ENCODE data around the gene CACNB4. TPM values are rescaled to one million over a fixed set of nuclear protein-coding genes. Genes with fewer than 3 reads are reported as not detected.
A peak's percentile ranks its signal among the peaks of the same experiment; 100 is the strongest.
"Not testable (repeated sequence)": the region's sequence is repeated elsewhere in the genome, so short reads cannot be mapped to it uniquely, and the experiment has no call there.

CACNB4 gene
- total RNA-seq, 3 donors from 2014 or later, result 1.6 to 17.7 (median 11.5) TPM

DNA sequence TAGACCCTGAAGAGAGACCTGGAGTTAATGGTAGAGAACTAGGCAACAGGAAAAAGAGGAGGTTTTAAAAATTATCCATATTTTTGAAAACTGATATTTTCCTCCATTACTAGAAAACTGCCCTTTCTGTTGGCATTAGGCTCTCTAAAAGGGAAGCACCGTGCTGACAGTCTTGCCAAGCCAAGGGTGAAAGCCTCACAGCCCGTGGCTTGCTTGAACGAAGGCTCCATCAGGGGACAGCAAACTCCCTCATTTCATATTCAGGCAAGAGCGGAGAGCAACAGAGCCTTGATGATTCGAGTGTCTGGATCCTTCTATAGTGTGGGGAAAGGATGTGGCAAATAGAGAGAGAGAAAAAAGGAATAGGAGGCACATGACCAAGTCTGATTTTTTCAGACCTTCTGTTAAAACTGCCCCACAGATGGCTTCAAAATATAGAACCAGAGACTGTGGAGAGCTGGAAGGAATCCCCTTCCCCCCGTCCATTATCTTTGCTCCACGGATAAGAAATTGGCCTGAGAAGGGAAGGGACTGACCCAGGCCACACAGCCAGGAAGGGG lies 67.0 kb downstream of the CACNB4 start:
- no peak overlapping the region for H3K4me3 ChIP-seq
- TF ChIP-seq POLR2AphosphoS5 (IDR thresholded peaks at IDR 0.05) (no peak), POLR2A (IDR thresholded peaks at IDR 0.05) (no peak)
- TF ChIP-seq, protein P1, sequence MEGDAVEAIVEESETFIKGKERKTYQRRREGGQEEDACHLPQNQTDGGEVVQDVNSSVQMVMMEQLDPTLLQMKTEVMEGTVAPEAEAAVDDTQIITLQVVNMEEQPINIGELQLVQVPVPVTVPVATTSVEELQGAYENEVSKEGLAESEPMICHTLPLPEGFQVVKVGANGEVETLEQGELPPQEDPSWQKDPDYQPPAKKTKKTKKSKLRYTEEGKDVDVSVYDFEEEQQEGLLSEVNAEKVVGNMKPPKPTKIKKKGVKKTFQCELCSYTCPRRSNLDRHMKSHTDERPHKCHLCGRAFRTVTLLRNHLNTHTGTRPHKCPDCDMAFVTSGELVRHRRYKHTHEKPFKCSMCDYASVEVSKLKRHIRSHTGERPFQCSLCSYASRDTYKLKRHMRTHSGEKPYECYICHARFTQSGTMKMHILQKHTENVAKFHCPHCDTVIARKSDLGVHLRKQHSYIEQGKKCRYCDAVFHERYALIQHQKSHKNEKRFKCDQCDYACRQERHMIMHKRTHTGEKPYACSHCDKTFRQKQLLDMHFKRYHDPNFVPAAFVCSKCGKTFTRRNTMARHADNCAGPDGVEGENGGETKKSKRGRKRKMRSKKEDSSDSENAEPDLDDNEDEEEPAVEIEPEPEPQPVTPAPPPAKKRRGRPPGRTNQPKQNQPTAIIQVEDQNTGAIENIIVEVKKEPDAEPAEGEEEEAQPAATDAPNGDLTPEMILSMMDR (IDR thresholded peaks at IDR 0.05), result no peak
- no peaks in the 10 kb centered on the region for H3K4me1 ChIP-seq
- DNase-seq (ENCODE audit: low spot score in 2 of 2), result no peak
- intact Hi-C loops (cut with DNase I; ENCODE audit: low total_unique reads), result no loop called here
- H3K27me3 ChIP-seq, result no peaks in the 10 kb centered on the region
- H3K9me3 ChIP-seq, result no peaks in the 10 kb centered on the region
- no peak overlapping the region for H3K27ac ChIP-seq
- no peaks in the 10 kb centered on the region for H3K36me3 ChIP-seq

DNA sequence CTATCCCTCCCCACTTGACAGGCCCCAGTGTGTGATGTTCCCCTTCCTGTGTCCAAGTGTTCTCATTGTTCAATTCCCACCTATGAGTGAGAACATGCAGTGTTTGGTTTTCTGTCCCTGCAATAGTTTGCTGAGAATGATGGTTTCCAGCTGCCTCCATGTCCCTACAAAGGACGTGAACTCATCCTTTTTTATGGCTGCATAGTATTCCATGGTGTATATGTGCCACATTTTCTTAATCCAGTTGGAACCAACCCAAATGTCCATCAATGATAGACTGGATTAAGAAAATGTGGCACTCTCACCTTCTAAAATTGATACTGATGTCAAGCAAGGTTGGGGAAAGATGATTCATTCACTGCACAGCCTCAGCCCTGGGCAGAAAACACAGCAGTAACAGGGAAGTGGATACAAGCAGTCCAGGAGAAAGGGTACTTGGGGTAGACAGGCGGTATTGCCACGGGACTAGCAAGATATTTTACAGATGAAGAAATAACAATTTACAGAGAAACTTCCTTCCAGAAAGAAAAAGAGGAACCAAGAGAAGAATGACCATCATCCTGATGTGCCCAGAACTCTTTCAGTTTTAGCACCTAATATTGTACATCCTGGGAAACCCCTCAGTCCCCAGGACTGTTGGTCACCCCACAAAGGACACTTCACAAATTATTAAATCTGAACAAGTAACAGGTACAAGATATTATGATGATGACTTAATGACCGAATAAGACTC lies 68.1 kb downstream of the CACNB4 start:
- H3K4me3 ChIP-seq; H3K27me3 ChIP-seq; H3K9me3 ChIP-seq; DNase-seq (ENCODE audit: low spot score in 2 of 2); H3K36me3 ChIP-seq; H3K4me1 ChIP-seq; H3K27ac ChIP-seq; intact Hi-C loops (cut with DNase I; ENCODE audit: low total_unique reads): not testable (repeated sequence)

DNA sequence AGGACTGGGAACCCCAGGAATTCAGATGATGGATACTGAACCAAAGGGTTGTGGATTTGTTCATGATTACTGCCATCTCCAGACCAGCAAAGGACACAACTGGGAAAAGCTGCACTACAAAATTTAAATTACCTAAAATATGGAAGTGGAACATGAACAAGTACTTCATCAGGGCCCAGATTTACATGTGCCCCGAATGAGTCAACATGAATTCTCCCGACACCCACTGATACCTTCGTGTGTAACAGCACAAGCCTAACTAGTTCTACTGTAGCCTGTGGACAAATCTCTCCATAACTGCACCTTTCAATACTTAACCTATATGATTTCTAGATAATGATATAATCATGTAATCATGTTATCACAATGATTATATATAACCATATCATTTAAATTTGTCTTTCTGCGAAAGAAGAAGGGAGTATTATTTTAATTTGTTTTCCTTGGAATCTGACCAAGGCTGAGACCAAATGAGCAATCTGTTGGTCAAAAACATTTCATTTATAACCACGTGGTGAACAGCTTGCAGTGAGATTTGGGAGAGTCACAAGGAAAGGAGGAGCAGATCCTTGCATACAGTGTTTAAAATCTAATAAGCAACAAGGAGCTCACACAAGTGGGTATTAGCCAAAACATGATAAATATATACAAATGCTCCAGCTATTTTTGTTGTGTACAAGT lies 70.5 kb downstream of the CACNB4 start:
- no peak for DNase-seq (ENCODE audit: low spot score in 2 of 2)
- H3K4me1 ChIP-seq, result no peaks in the 10 kb centered on the region
- H3K36me3 ChIP-seq, result no peaks in the 10 kb centered on the region
- intact Hi-C loops (cut with DNase I; ENCODE audit: low total_unique reads), result no loop called here
- TF ChIP-seq, protein P1 (IDR thresholded peaks at IDR 0.05), result no peak
- no peak overlapping the region for H3K4me3 ChIP-seq
- H3K9me3 ChIP-seq, result no peaks in the 10 kb centered on the region
- no peak overlapping the region for H3K27ac ChIP-seq
- H3K27me3 ChIP-seq, result no peaks in the 10 kb centered on the region

DNA sequence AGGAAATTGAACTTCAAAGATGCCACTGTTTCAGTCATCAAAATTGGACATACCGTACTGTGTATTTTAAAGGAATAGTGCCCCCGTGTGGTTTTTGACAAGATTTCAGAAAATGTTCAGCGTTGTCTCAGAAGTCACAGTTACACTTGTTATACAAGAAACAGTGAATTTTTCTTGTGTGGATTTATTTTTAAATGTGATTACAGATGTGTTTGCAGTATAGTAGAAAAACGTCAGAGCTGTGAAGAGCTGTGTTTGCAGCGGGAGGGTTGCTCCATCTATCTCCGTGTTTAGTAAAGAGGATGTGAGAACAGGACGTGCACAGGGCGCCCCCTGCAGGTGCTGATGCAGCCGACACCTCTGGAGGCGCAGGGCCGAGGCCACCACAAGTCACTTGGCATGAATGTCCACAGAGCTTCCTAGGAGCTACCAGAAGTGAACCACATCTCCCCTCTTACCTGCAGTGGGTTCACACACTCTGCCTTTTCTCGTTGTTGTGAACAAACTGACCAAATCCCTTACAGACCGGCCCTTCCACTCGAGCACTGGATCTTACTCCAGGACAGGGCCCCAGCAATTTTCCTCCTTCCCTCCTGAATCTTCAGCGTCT lies 73.1 kb downstream of the CACNB4 start:
- DNase-seq (ENCODE audit: low spot score in 2 of 2), result peak; percentile 56 to 82
- TF ChIP-seq POLR2A (IDR thresholded peaks at IDR 0.05) (no peak), POLR2AphosphoS5 (IDR thresholded peaks at IDR 0.05) (no peak)
- TF ChIP-seq, protein P1 (IDR thresholded peaks at IDR 0.05), result peak; percentile 53 to 91 (median 88)
- intact Hi-C loops (cut with DNase I; ENCODE audit: low total_unique reads), result no loop called here
- Histone ChIP-seq H3K4me3 (peak overlapping the region; percentile 16 to 58 (median 23)), H3K27ac (no peak overlapping the region), H3K9me3 (no peaks in the 10 kb centered on the region), H3K4me1 (no peaks in the 10 kb centered on the region), H3K36me3 (no peaks in the 10 kb centered on the region), H3K27me3 (no peaks in the 10 kb centered on the region)

DNA sequence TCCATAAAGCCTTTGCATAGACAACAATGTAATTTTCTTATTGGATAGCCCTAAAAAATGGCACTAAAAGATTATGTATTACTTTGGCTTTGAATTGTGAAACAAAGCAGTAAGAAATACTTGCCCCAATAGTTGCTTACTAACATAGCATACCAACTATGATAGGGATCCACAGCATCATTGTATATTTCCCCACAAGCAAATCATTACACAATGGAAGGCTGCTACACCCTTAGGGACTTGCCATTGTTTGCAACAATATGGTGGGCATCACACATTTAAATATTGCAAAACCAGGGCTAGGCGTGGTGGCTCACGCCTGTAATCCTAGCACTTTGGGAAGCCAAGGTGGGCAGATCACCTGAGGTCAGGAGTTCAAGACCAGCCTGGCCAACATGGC lies 74.4 kb downstream of the CACNB4 start:
- no peak overlapping the region for H3K4me3 ChIP-seq
- no peaks in the 10 kb centered on the region for H3K4me1 ChIP-seq
- no peak for DNase-seq (ENCODE audit: low spot score in 2 of 2)
- H3K36me3 ChIP-seq, result no peaks in the 10 kb centered on the region
- TF ChIP-seq, protein P1 (IDR thresholded peaks at IDR 0.05), result no peak
- TF ChIP-seq POLR2AphosphoS5 (IDR thresholded peaks at IDR 0.05) (no peak), POLR2A (IDR thresholded peaks at IDR 0.05) (no peak)
- no peaks in the 10 kb centered on the region for H3K27me3 ChIP-seq
- H3K27ac ChIP-seq, result no peak overlapping the region
- H3K9me3 ChIP-seq, result no peaks in the 10 kb centered on the region
- intact Hi-C loops (cut with DNase I; ENCODE audit: low total_unique reads), result no loop called here

Data from breast epithelium (tissue), 4 donors.